IPS DF 19.7 (cell line): ENCODE results near the gene MSI2.

Experiments
- DNase-seq: peaks from one replicate; pipeline ENCODE4 v3.0.0-alpha.2; 2013; ENCODE audit warnings: low read depth, low spot score

MSI2 gene

GRCh38 chr17:57365420-57365819 lies 109.1 kb downstream of the MSI2 start:
- no peak for DNase-seq

- DNase-seq: no peak
Measured at GRCh38 chr17:57366177-57366557, 109.8 kb downstream of the MSI2 start.

DNA sequence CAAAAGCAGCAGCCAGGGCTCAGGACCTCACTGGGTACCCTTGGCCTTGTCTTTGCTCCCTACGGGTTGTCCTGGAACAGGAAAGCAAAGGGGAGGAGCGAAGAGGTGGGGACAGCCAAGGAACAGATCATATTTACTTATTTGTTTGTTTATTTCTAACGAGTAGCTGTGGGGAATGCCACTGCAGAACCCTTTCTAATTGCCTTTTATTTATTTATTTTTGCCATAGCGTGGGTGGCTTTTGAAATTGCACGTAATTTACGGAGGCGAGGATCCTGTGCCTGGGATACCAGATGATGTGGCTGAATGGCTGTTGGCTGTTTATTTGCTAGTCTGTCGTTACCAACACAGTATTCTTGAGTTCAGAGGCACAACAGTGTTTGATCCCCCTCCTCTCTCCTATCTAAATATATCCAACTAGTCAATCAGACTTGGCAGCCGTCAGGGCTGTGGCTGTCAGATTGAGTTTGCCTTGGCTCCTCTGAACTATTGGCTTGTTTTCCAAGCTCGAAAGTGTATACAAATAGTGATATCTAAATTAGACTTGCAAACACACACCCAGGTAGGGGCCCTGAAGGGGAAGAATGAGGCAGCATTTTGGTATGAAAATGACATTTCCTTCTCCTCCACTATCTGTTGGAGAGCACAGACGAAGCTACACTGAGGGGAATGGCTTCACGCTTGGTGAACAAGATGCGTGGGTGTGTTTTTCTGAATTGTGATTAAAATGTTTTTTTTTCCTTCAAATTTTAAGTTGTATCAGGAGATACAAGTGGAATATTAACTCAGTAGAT lies 110.4 kb downstream of the MSI2 start:
- no peak for DNase-seq

DNA sequence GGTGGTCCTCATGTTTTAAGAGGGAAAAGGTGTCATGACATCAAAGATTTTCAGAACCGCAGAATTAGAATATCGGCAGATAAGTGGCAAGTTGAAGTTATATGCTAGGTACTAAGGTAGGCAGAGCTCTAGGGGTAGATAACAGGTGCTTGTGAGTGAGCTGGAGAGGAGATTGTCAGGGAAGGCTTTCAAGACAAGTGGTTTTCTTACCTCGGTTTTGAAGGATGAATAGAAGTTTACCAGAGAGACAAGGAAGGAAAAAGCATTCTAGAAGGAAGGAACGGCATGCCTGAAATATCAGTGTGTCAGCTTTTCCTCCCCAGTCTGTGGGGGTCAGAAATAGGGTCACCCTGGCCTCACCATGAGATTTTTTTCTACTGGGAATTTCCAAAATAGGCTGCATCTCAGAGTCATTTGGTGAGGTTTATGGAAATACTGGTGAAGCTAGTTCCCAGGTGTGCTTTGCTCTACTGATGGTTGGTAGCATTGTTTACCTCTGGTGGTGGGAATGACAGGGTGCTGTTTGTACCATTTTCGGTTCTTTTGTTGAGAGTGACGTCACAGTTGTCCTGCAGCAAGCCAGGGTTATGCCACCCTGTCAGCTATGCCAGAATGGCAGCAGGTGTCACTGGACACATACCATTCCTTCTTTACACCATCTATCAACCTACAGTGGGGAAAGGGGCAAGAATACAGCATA lies 112.5 kb downstream of the MSI2 start:
- DNase-seq: no peak

GRCh38 chr17:57369509-57369945 lies 113.2 kb downstream of the MSI2 start:
- no peak for DNase-seq

DNA sequence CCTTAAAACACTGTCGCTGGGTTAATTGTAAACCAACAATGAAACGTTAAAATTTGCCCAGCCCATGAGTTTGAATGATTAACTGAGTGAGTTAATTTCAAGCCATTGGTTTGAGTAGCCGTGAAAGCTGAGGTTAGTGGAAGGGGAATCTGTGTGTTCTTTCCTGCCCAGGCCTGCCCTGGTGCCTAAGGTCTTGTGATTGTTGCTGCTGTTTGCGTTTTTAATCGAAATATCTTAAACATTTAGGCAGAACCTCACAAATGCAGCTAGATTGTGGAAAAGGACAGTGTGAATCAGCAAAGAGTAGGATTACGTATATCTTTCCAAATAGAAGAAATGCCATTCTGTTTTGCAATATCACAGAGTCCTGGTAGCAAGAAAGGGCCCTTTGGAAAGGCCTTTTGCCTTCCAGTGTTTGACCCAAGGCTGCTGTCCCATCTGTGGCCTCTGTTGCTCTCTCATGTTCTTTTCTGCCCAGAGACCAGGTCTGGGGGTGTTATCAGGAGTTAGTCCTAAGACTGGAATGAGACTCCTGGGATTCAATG lies 113.8 kb downstream of the MSI2 start:
- no peak for DNase-seq

GRCh38 chr17:57370619-57371018 lies 114.3 kb downstream of the MSI2 start:
- DNase-seq: no peak

GRCh38 chr17:57372156-57372555 lies 115.8 kb downstream of the MSI2 start:
- DNase-seq: no peak

DNA sequence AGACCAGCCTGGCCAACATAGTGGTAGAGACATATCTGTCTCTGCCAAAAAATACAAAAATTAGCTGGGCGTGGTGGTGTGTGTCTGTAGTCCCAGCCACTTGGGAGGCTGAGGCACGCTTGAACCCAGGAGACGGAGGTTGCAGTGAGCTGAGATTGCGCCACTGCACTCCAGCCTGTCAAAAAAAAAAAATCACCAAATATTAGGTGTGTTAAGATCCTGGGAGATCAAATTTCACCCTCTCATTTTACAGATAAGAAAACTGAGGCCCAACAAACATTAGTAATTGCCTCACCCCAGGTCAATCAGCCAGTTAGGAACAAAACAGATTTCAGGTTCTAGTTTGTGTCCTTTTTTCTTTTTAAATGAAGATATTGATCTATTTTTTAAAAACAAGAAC lies 116.7 kb downstream of the MSI2 start:
- DNase-seq: no peak

DNA sequence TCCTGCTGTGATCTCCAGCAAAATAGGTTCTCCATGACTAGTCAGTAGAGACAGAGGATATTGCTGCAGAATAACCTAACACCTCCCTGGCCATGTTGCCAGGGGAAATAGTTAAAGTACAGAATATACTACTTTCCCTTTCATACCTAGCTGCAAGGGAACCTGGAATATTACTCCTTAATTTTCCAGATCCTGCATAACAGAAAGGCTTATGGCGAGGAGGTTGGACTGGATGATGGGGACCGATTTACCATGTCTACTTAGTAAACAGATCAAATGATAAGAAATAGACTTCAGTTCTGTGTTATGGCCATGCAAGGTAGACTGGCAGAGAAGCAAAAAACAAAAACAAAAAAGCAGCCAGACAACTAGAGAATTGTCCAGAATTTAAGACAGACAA lies 117.4 kb downstream of the MSI2 start:
- no peak for DNase-seq

- DNase-seq: no peak
Measured at GRCh38 chr17:57375040-57375769, 118.9 kb downstream of the MSI2 start.

DNA sequence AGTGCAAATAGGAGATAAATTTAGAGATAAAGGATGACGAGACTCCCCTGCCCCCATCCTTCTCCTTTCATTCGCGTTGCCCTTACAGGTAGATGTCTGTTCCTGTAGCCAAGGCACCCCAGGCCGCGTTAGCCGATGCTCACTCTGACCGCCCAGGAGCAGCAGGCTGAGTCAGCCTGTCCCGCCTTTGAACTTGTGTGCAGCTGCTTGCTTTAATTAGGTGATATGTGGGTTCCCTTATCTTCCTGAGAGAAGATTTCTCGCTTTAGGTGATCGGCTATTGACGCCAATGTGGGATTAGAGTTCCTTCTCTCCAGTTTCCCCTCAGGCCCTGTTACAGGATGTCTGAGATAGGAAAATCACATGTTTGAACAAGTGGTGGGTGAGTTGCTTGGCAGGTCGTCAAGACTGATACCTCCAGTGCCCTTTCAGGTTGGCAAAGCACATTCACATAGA lies 119.5 kb downstream of the MSI2 start:
- DNase-seq: no peak

DNA sequence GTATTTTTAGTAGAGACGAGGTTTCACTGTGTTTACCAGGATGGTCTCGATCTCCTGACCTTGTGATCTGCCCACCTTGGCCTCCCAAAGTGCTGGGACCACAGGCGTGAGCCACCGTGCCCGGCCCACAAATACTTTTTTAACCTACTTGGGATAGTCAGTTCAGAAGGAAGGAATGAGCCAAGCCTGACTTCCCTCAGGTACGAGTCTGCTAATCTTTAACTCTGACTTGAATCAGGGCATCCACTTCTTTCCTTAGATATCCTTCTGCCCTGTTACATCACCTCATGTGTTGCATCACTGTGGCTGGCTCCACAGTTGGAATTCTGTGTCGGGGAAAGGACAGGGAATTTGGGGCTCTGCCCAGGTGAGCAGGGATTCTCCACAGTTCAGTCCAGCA lies 120.8 kb downstream of the MSI2 start:
- DNase-seq: no peak

GRCh38 chr17:57379237-57379894 lies 123.0 kb downstream of the MSI2 start:
- no peak for DNase-seq

GRCh38 chr17:57379895-57380434 lies 123.6 kb downstream of the MSI2 start:
- no peak for DNase-seq

- no peak for DNase-seq
Measured at GRCh38 chr17:57381498-57381897, 125.2 kb downstream of the MSI2 start.

GRCh38 chr17:57384219-57384618 lies 127.9 kb downstream of the MSI2 start:
- DNase-seq: no peak

DNA sequence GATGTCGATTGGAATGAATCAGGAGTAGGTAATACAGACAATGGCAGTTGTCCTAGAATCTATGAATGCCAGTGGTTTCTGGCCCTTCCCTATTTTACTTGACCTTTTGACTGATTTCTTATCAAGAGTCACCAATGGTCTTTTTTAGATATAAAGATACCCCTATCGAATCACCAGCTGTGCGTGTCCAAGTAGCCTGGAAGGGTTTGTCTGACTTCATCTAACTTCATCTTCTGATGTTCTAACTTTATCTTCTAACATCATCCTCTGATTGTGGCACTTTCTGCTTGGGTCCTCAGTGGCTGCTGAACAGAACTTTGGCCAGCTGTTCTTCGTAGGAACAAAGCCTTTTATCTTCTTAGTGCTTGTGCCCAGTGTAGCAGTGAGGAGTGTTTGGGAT lies 129.7 kb downstream of the MSI2 start:
- DNase-seq: no peak

DNA sequence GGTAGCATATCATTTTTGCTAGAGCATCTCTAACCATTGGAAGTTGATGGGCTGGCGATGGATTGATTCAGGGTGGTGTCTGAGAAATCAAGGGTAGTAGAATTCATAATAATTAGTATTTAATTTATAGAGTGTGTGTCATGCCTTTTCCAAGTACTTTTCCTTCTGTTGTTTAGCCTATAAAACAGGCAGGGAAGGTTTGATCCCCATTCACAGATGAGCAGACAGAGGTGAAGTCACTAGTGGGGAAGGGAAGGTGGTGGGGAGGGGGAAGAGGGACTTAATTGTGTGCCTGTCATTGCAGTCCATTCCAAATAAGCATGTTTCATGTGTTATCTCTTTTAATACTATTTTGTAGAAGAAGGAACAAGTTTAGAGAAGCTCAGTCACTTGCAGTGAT lies 131.3 kb downstream of the MSI2 start:
- no peak for DNase-seq

DNA sequence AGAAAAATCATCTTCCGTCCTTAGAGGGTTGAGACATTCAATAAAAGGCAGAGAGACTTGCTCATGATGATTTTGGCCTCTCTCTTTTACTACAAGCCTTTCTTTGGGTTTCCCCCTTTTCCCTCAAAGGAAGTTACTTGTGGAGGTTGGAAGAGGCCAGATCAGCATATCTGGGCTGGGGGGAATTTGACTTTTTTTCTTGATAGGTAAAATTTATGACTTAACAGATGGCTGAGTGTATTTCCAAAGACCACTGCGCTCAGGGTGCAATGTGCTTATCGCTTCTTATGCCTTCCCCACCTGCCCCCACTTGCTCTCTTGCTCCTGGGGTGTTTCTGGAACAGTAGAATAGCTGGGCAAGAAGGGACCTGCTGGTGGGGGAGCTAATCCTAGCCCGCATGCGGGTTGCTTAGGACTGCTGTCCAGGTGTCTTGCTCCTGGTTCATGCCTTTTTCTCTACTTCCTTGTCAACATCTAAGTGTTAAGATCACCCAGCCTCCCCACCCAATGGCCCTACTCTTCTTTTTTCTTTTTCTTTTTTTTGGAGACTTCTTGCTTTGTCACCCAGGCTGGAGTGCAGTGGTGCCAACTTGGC lies 131.9 kb downstream of the MSI2 start:
- DNase-seq: no peak

DNA sequence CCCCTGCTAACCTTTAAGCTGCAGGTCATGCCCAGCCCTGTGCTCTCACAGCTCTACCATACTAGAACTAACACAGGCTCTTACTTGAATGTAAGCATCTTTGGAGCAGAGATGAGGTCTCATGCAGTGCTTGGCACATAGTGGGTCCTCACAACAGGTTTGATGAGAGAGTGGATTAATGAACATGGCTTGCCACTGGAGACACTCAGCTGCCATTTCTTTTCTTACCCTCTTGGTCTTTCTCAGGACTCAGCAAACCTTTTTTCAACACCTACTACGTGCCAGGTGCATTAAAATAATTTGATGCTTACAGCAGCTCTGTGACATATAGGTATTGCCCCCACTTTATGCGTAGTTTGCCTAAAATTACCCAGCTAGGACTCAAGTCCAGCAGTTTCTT lies 133.2 kb downstream of the MSI2 start:
- no peak for DNase-seq
